Cardiac muscle cell (in vitro differentiated cells and primary cell): ENCODE measurements around the gene KCNJ5. TPM values are rescaled to one million over a fixed set of nuclear protein-coding genes. Genes with fewer than 3 reads are reported as not detected.

Source experiments
- DNase-seq, 2 donors: peaks; one replicate each; pipeline versions ENCODE4 v3.0.0 to v3.0.0-alpha.2; 2010 to 2017; ENCODE audit warnings: low read depth in 1 of 2, low spot score in 1 of 2
- H3K27ac ChIP-seq: fragments of 200-600 bp; sonication (generic); 2 replicates; pipeline ENCODE4 v1.5.1; 2016
- H3K27me3 ChIP-seq: fragments of 200-600 bp; sonication (generic); 2 replicates; pipeline ENCODE4 v1.6.0; 2016; ENCODE audit warnings: control low read depth
- H3K36me3 ChIP-seq: fragments of 200-600 bp; sonication (generic); 2 replicates; pipeline ENCODE4 v1.5.1; 2016; ENCODE audit warnings: control low read depth
- H3K4me1 ChIP-seq: fragments of 200-600 bp; sonication (generic); 2 replicates; pipeline ENCODE4 v1.8.1; 2017; ENCODE audit warnings: low read depth, mild to moderate bottlenecking, mixed run types
- H3K4me3 ChIP-seq: fragments of 200-600 bp; sonication (generic); 2 replicates; pipeline ENCODE4 v1.5.1; 2016; ENCODE audit warnings: mild to moderate bottlenecking
- H3K9me3 ChIP-seq: fragments of 200-600 bp; sonication (generic); 2 replicates; pipeline ENCODE4 v1.5.1; 2017; ENCODE audit warnings: low read depth, mild to moderate bottlenecking, control low read depth
- polyA plus RNA-seq: library from polyadenylated mRNA; unstranded; fragments of >200 nt; fragmentation: Nextera tagmentation; extraction: Ambion mirVana; gene quantifications from 2 replicates; pipeline ENCODE4 v1.2.1, GENCODE V29; 2016
- total RNA-seq: library from RNA; depleted of rRNA; stranded (reverse); fragments of >200 nt; gene quantifications from 2 replicates; pipeline ENCODE4 v1.2.3, GENCODE V29; 2016
- TF ChIP-seq, protein P1 (sequence below): IDR thresholded peaks from 2 replicates; pipeline ENCODE4 v1.5.1; 2012; ENCODE audit warnings: low read depth, mild to moderate bottlenecking, low read length

The KCNJ5 gene
- total and polyA plus RNA-seq, 2 experiments from 2014 or later: 44.8 to 71.8 TPM

GRCh38 chr11:128921793-128922192, 30.6 kb downstream of the KCNJ5 start:
- DNase-seq: no peak
- TF ChIP-seq, protein P1, sequence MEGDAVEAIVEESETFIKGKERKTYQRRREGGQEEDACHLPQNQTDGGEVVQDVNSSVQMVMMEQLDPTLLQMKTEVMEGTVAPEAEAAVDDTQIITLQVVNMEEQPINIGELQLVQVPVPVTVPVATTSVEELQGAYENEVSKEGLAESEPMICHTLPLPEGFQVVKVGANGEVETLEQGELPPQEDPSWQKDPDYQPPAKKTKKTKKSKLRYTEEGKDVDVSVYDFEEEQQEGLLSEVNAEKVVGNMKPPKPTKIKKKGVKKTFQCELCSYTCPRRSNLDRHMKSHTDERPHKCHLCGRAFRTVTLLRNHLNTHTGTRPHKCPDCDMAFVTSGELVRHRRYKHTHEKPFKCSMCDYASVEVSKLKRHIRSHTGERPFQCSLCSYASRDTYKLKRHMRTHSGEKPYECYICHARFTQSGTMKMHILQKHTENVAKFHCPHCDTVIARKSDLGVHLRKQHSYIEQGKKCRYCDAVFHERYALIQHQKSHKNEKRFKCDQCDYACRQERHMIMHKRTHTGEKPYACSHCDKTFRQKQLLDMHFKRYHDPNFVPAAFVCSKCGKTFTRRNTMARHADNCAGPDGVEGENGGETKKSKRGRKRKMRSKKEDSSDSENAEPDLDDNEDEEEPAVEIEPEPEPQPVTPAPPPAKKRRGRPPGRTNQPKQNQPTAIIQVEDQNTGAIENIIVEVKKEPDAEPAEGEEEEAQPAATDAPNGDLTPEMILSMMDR: no peak
- H3K4me1 ChIP-seq: peaks cover 20% of the 10 kb centered on the region
- H3K27me3 ChIP-seq: peaks cover 7% of the 10 kb centered on the region
- no peaks in the 10 kb centered on the region for H3K9me3 ChIP-seq
- no peak overlapping the region for H3K27ac ChIP-seq
- H3K36me3 ChIP-seq: no peaks in the 10 kb centered on the region
- H3K4me3 ChIP-seq: no peak overlapping the region

- Histone ChIP-seq H3K4me3 (no peak overlapping the region), H3K27me3 (peaks cover 13% of the 10 kb centered on the region)
These were observed 32.9 kb downstream of the KCNJ5 start for GRCh38 chr11:128924104-128924503.

DNA sequence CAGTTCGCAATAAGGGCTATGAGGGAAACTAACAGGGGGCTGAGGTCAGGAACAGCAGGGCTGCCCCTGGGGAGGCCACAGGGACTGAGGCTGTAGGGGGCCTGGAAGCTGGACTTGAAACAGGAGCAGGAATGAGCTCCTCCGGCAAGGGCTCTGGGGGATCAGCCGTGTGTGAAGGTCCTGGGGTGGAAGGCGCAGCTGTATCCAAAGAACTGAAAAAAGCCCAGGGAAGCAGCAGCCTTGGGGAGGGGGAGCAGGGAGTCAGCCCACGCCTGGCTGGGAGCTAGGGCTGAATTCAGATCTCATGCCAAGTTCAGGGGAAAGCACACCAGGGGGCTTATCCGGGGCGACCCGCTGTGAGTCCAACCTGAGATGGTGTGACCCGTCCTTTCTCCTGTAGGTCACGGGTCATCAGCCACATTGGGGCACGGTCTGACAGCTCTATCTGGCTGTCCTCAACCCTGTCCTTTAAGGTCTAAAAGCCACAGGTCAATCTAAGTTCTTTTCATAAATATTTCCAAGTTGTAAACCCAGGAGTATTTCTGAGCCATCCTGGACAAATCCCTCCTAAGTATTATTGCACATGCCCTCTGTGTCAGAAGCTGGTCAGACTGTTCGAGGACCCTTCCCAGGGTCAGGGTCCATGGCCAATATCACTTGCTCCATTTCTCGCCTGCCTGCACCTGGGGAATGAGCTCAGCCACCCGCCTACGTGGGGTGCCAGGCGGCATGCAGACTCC, 33.5 kb downstream of the KCNJ5 start:
- Histone ChIP-seq H3K4me1 (peaks cover 25% of the 10 kb centered on the region), H3K27me3 (peaks cover 13% of the 10 kb centered on the region), H3K36me3 (no peaks in the 10 kb centered on the region), H3K27ac (no peak overlapping the region), H3K4me3 (no peak overlapping the region), H3K9me3 (no peaks in the 10 kb centered on the region)
- DNase-seq: no peak
- TF ChIP-seq, protein P1: no peak

More at GRCh38 chr11:128924104-128924503, 32.9 kb downstream of the KCNJ5 start:
- TF ChIP-seq, protein P1: no peak
- H3K27ac ChIP-seq: no peak overlapping the region
- no peaks in the 10 kb centered on the region for H3K9me3 ChIP-seq
- H3K36me3 ChIP-seq: no peaks in the 10 kb centered on the region
- peaks cover 25% of the 10 kb centered on the region for H3K4me1 ChIP-seq
- DNase-seq: no peak

DNA sequence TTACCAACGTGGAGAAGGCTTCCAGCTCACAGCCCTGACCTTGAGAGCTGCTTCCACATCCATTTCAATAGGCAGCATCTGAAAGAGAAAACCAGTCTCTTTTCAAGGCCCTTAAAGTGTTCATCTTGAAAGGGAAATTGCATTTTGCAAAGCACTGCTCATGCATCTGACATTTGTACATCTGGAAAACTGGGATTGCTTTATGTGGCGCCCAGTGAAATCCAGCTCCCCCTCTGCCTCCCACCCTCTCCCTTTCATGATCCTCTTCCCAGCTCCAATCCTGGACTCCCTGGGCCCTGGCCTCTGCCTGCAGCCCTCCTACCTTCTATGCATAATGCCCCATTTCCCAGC, 34.1 kb downstream of the KCNJ5 start:
- H3K9me3 ChIP-seq: no peaks in the 10 kb centered on the region
- peaks cover 29% of the 10 kb centered on the region for H3K4me1 ChIP-seq
- peaks cover 13% of the 10 kb centered on the region for H3K27me3 ChIP-seq
- no peaks in the 10 kb centered on the region for H3K36me3 ChIP-seq
- H3K27ac ChIP-seq: no peak overlapping the region
- TF ChIP-seq, protein P1: no peak
- H3K4me3 ChIP-seq: no peak overlapping the region
- no peak for DNase-seq

- H3K4me3 ChIP-seq: no peak overlapping the region
- H3K4me1 ChIP-seq: peaks cover 30% of the 10 kb centered on the region
- TF ChIP-seq, protein P1: no peak
- no peak overlapping the region for H3K27ac ChIP-seq
- H3K36me3 ChIP-seq: no peaks in the 10 kb centered on the region
- no peaks in the 10 kb centered on the region for H3K9me3 ChIP-seq
- peaks cover 13% of the 10 kb centered on the region for H3K27me3 ChIP-seq
- DNase-seq: no peak
These were observed 34.8 kb downstream of the KCNJ5 start for GRCh38 chr11:128926000-128926399.
